ENCODE data around the gene KCNQ2.

DNA sequence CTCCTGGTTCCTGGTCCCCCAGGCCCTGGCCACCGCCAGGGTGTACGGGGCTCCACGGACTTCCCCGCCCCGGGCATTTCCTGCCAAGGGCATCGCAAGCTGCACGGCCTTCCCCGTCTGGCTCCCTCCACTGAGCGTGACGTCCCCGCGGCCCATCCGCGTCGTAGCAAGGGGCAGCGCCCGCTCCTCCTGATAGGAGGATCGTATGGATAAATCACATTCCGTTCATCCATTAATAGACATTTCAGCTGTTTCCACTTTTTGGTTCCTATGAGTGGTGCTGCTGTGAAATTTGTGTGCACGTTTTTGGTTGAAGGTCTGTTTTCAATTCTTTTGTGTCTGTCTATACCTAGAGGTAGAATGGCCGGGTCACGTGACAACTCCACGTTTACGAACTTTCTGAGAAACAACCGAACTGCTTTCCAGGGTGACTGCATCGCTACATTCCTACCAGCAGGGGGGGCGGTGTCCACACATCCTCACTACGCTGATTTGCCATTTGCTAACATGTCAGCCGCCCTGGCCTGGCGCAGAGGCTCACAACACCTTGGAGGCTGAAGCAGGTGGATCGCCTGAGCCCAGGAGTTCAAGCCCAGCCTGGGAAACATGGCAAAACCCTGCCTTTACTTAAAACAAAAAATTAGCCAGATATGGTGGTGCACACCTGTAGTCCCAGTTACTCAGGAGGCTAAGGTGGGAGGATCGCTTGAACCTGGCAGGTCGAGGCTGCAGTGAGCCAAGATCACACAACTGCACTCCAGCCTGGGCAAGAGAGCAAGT lies 37.7 kb downstream of the KCNQ2 start:
- TF ChIP-seq, protein P1, sequence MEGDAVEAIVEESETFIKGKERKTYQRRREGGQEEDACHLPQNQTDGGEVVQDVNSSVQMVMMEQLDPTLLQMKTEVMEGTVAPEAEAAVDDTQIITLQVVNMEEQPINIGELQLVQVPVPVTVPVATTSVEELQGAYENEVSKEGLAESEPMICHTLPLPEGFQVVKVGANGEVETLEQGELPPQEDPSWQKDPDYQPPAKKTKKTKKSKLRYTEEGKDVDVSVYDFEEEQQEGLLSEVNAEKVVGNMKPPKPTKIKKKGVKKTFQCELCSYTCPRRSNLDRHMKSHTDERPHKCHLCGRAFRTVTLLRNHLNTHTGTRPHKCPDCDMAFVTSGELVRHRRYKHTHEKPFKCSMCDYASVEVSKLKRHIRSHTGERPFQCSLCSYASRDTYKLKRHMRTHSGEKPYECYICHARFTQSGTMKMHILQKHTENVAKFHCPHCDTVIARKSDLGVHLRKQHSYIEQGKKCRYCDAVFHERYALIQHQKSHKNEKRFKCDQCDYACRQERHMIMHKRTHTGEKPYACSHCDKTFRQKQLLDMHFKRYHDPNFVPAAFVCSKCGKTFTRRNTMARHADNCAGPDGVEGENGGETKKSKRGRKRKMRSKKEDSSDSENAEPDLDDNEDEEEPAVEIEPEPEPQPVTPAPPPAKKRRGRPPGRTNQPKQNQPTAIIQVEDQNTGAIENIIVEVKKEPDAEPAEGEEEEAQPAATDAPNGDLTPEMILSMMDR (IDR thresholded peaks at IDR 0.05) = peak; percentile 88 to 98 (median 89)
- no peak for TF ChIP-seq POLR2A (IDR thresholded peaks at IDR 0.05)

Measured in testis (tissue), 2 donors.